HCT116 (cell line): ENCODE measurements around the gene PZP. TPM values are rescaled to one million over a fixed set of nuclear protein-coding genes. Genes with fewer than 3 reads are reported as not detected.

Experiments
- ATAC-seq: fragments of 200-7000 bp; cut with Tn5 transposase; 2 replicates; pipeline ENCODE4 v1.9.1; 2020; ENCODE audit warnings: mild to moderate bottlenecking, moderate library complexity
- BruUV-seq: library from RNA; stranded (reverse); fragments of 400-500 nt; replicated peaks from 2 replicates; lab custom pipeline; 2021; lab: Mats Ljungman, UMichigan
- CTCF ChIA-PET: fragments of 300-600 bp; sonication (Branson Sonifier 250); formaldehyde crosslinking; loops from one replicate; lab custom pipeline; 2021; ENCODE audit warnings: antibody characterized with exemption; lab: Charles Lee
- POLR2A ChIA-PET: fragments of 300-600, 350-600 bp; sonication (Branson Sonifier 250); formaldehyde crosslinking; loops from one replicate; lab custom pipeline; 2021; ENCODE audit warnings: antibody characterized with exemption; lab: Charles Lee
- RAD21 ChIA-PET, 2 experiments: fragments of 300-600 bp; sonication (Branson Sonifier 250); formaldehyde crosslinking; loops; one replicate each; lab custom pipeline; 2023; ENCODE audit warnings: low total read pairs in 2 of 2; ENCODE audit not compliant: uncharacterized antibody in 2 of 2, unreplicated experiment in 2 of 2, low non-redundant PET in 1 of 2; lab: Charles Lee
- DNase-seq: peaks from one replicate; pipeline ENCODE4 v3.0.0-alpha.2; 2010; ENCODE audit warnings: low read depth, low spot score
- H2AFZ ChIP-seq: fragments of 200-600 bp; shearing (Covaris generic), sonication (generic); 2 replicates; pipeline ENCODE4 v1.6.1; 2017; ENCODE audit warnings: low read depth, mixed run types, mixed read lengths, antibody characterized with exemption, low read length; ENCODE audit not compliant: poor library complexity, severe bottlenecking
- H3K27ac ChIP-seq: 2 replicates; pipeline ENCODE4 v1.5.1; 2012; ENCODE audit warnings: low read depth, low read length
- H3K27me3 ChIP-seq: fragments of 200-600 bp; sonication (generic); 2 replicates; pipeline ENCODE4 v1.6.1; 2016; ENCODE audit warnings: mixed run types, low read length, mixed read lengths; ENCODE audit not compliant: insufficient read depth
- H3K36me3 ChIP-seq, 2 experiments: fragments of 200-500 bp in 1 of 2; fragments of 200-600 bp in 1 of 2; sonication (Bioruptor generic) in 1 of 2; sonication (generic) in 1 of 2; 2 replicates each; pipeline versions ENCODE4 v1.5.1 to v1.6.1; 2014 to 2016; ENCODE audit warnings: low read length in 2 of 2, inconsistent platforms in 1 of 2, mixed read lengths in 1 of 2, mixed run types in 1 of 2; ENCODE audit not compliant: insufficient read depth in 2 of 2, control insufficient read depth in 1 of 2
- H3K4me1 ChIP-seq, 2 experiments: fragments of 200-600 bp in 1 of 2; sonication (generic) in 1 of 2; 2 replicates each; pipeline versions ENCODE4 v1.5.1 to v1.6.1; 2012 to 2017; ENCODE audit warnings: low read length in 2 of 2, inconsistent platforms in 1 of 2, mild to moderate bottlenecking in 1 of 2, mixed read lengths in 1 of 2, mixed run types in 1 of 2, moderate library complexity in 1 of 2; ENCODE audit not compliant: insufficient read depth in 2 of 2, control insufficient read depth in 1 of 2
- H3K4me2 ChIP-seq: fragments of 200-600 bp; sonication (generic); 2 replicates; pipeline ENCODE4 v1.6.1; 2017; ENCODE audit warnings: mixed run types, low read length, mixed read lengths
- H3K4me3 ChIP-seq, 2 experiments: fragments of 200-600 bp in 1 of 2; sonication (generic) in 1 of 2; replicated peaks in 1 of 2; 2 replicates each; pipeline ENCODE4 v1.5.1; 2011 to 2016; ENCODE audit warnings: low read length in 2 of 2, control low read depth in 1 of 2, low read depth in 1 of 2, mild to moderate bottlenecking in 1 of 2, mixed read lengths in 1 of 2, mixed run types in 1 of 2
- H3K79me2 ChIP-seq: fragments of 200-600 bp; sonication (generic); 2 replicates; pipeline ENCODE4 v1.6.1; 2017; ENCODE audit warnings: mild to moderate bottlenecking, mixed run types, low read length, moderate library complexity, mixed read lengths; ENCODE audit not compliant: insufficient read depth
- H3K9ac ChIP-seq: fragments of 200-600 bp; sonication (generic); 2 replicates; pipeline ENCODE4 v1.6.1; 2016; ENCODE audit warnings: low read length, mixed read lengths
- H3K9me2 ChIP-seq: fragments of 200-600 bp; sonication (generic), shearing (Covaris generic); 2 replicates; pipeline ENCODE4 v1.6.1; 2017; ENCODE audit warnings: mixed run types, mild to moderate bottlenecking, moderate library complexity; ENCODE audit not compliant: insufficient read depth
- H3K9me3 ChIP-seq, 2 experiments: fragments of 200-500 bp in 1 of 2; fragments of 200-600 bp in 1 of 2; sonication (Bioruptor generic) in 1 of 2; sonication (generic) in 1 of 2; 2 replicates each; pipeline ENCODE4 v1.6.1; 2014 to 2017; ENCODE audit warnings: low read length in 2 of 2, mixed read lengths in 2 of 2, inconsistent platforms in 1 of 2, low read depth in 1 of 2, mild to moderate bottlenecking in 1 of 2, mixed run types in 1 of 2, moderate library complexity in 1 of 2; ENCODE audit not compliant: control insufficient read depth in 1 of 2, insufficient read depth in 1 of 2
- H4K20me1 ChIP-seq: fragments of 200-600 bp; sonication (generic), shearing (Covaris generic); 2 replicates; pipeline ENCODE4 v1.6.1; 2017; ENCODE audit warnings: mixed run types, mild to moderate bottlenecking, moderate library complexity; ENCODE audit not compliant: insufficient read depth
- CBX3 ChIP-seq: IDR thresholded peaks from 2 replicates; pipeline ENCODE4 v1.6.1; 2012; ENCODE audit warnings: low read depth
- CEBPB ChIP-seq: IDR thresholded peaks from 2 replicates; pipeline ENCODE4 v1.6.1; 2012; ENCODE audit warnings: low read depth
- EGR1 ChIP-seq: IDR thresholded peaks from 2 replicates; pipeline ENCODE4 v1.6.1; 2012; ENCODE audit warnings: low read depth
- EZH2 ChIP-seq: fragments of 200-600 bp; sonication (generic); IDR thresholded peaks from 2 replicates; pipeline ENCODE4 v1.6.1; 2017; ENCODE audit warnings: antibody characterized with exemption, mixed run types
- SP1 ChIP-seq: IDR thresholded peaks from 2 replicates; pipeline ENCODE4 v1.6.1; 2012; ENCODE audit warnings: low read depth
- SRF ChIP-seq: IDR thresholded peaks from 2 replicates; pipeline ENCODE4 v1.6.1; 2012; ENCODE audit warnings: low read depth
- TCF7L2 ChIP-seq: IDR thresholded peaks from 2 replicates; pipeline ENCODE4 v1.7.0; 2011; ENCODE audit warnings: borderline replicate concordance, inconsistent platforms; ENCODE audit not compliant: insufficient read depth, insufficient read length; ENCODE audit errors: extremely low read depth
- YY1 ChIP-seq: IDR thresholded peaks from 2 replicates; pipeline ENCODE4 v1.6.1; 2011; ENCODE audit warnings: low read length, low read depth, moderate library complexity, mild to moderate bottlenecking; ENCODE audit not compliant: insufficient replicate concordance; ENCODE audit errors: extremely low read depth
- ZFX ChIP-seq: fragments of 450-650 bp; IDR thresholded peaks from 2 replicates; pipeline ENCODE4 v1.6.1; 2017
- ZNF274 ChIP-seq: fragments of 200-500 bp; sonication (Bioruptor generic); IDR thresholded peaks from 2 replicates; pipeline ENCODE4 v1.6.1; 2014; ENCODE audit warnings: mild to moderate bottlenecking, low read depth, low read length, inconsistent platforms
- intact Hi-C: fragments of 100-400 bp; cut with micrococcal nuclease; formaldehyde crosslinking; loops from 2 replicates; pipeline ENCODE4 v1.10.0; 2022
- total RNA-seq: library from RNA; stranded (reverse); gene quantifications from one replicate; pipeline ENCODE4 v1.2.1, GENCODE V29; 2021; ENCODE audit not compliant: unreplicated experiment
- TF ChIP-seq, protein P1 (sequence below): IDR thresholded peaks from 2 replicates; pipeline ENCODE4 v1.6.1; 2012
- TF ChIP-seq, protein P2 (sequence below): IDR thresholded peaks from 2 replicates; pipeline ENCODE4 v1.6.1; 2012
- TF ChIP-seq, protein P3 (sequence below): IDR thresholded peaks from 2 replicates; pipeline ENCODE4 v1.6.1; 2012; ENCODE audit warnings: low read depth
- TF ChIP-seq, protein P4 (sequence below), 3 experiments: fragments of 200-600 bp in 1 of 3; sonication (generic) in 1 of 3; IDR thresholded peaks in 2 of 3; conservative IDR thresholded peaks in 1 of 3; 2 replicates each; pipeline ENCODE4 v1.5.1; 2012 to 2017; ENCODE audit warnings: low read depth in 2 of 3, low read length in 2 of 3, antibody characterized with exemption in 1 of 3, borderline replicate concordance in 1 of 3, control low read depth in 1 of 3, mild to moderate bottlenecking in 1 of 3, mixed read lengths in 1 of 3, mixed run types in 1 of 3, moderate library complexity in 1 of 3; ENCODE audit not compliant: insufficient read depth in 1 of 3

PZP gene
- total RNA-seq, 1 experiment from 2014 or later, result not detected

DNA sequence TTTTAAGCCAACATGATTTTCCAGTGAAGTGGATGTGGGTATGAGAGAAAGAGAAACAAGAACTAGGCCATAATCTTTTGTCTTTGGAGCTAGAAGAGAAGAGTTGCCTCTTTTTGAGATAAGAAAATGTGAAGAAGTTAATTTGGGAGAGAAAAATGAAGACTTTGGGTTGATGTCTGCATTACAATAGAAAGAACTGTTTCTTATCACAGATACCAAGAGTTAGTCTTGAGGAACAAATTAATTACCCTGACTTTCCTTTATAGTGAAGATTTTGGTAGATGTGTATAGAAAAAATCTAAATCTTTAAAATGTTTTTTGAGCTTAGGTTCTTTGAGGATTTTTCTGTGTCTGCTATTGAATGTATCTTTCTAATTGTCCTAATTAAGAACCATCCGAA, 96.7 kb downstream of the PZP start:
- ChIA-PET CTCF (no interaction called here), RAD21 (no interaction called here), POLR2A (no interaction called here)
- no peaks in the 10 kb centered on the region for H3K9me2 ChIP-seq
- no peak for ATAC-seq
- BruUV-seq, result no TSS peak
- no peaks in the 10 kb centered on the region for H3K79me2 ChIP-seq
- no peaks in the 10 kb centered on the region for H3K4me1 ChIP-seq
- no peak for DNase-seq
- TF ChIP-seq ZFX (no peak), ZNF274 (no peak), CBX3 (no peak), YY1 (no peak)
- TF ChIP-seq, protein P1, sequence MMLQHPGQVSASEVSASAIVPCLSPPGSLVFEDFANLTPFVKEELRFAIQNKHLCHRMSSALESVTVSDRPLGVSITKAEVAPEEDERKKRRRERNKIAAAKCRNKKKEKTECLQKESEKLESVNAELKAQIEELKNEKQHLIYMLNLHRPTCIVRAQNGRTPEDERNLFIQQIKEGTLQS, result no peak
- H3K27ac ChIP-seq, result no peak overlapping the region
- H4K20me1 ChIP-seq, result no peaks in the 10 kb centered on the region
- H3K4me2 ChIP-seq, result no peak overlapping the region
- H3K9me3 ChIP-seq, result no peaks in the 10 kb centered on the region
- H3K4me3 ChIP-seq, result no peak overlapping the region
- H3K27me3 ChIP-seq, result peaks cover 20% of the 10 kb centered on the region
- H2AFZ ChIP-seq, result no peak overlapping the region
- intact Hi-C loops, result no loop called here
- H3K36me3 ChIP-seq, result no peaks in the 10 kb centered on the region
- no peak overlapping the region for H3K9ac ChIP-seq

DNA sequence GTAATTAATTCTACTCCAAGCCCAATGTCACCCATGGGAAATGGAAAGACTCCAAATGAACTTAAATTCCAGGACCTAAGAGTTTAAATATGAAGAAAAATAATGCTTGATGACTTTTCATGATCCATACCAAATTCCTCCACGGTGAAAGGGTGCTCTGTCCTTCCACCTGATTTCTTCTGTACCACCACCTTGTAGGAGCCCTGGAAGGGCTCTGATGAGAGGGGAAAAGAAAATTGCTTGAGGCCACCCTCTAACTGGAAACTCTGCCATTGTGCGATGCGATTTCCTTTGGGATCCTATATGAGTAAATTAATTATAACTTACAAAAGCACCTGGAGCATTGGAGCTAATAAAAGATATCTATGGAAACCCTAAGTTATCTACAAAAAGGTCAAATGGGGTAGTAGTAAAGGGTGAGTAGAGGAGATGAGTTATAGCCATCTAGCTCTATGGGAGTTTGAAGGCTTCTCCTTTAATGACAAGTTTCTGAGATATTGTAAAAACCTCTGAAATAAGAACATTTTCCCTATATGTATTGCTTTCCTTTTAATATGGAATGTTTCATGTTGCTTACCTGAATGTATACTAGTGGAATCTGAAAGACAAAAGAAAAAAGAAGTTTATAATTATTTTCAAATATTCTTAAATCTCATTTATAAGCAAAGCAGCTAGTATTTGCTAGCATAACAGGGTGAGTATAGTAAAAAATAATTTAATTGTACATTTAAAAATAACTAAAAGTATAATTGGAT, 98.3 kb downstream of the PZP start:
- ChIA-PET RAD21 (no interaction called here), CTCF (no interaction called here), POLR2A (no interaction called here)
- ATAC-seq, result no peak
- H3K79me2 ChIP-seq, result no peaks in the 10 kb centered on the region
- H3K27ac ChIP-seq, result no peak overlapping the region
- no peak overlapping the region for H3K4me3 ChIP-seq
- intact Hi-C loops, result no loop called here
- DNase-seq, result no peak
- no peaks in the 10 kb centered on the region for H4K20me1 ChIP-seq
- H3K27me3 ChIP-seq, result peaks cover 9% of the 10 kb centered on the region
- H3K9ac ChIP-seq, result no peak overlapping the region
- no peaks in the 10 kb centered on the region for H3K9me2 ChIP-seq
- no peaks in the 10 kb centered on the region for H3K4me1 ChIP-seq
- no peaks in the 10 kb centered on the region for H3K9me3 ChIP-seq
- H3K4me2 ChIP-seq, result no peak overlapping the region
- BruUV-seq, result no TSS peak
- H2AFZ ChIP-seq, result no peak overlapping the region
- H3K36me3 ChIP-seq, result no peaks in the 10 kb centered on the region
- TF ChIP-seq, protein P2, sequence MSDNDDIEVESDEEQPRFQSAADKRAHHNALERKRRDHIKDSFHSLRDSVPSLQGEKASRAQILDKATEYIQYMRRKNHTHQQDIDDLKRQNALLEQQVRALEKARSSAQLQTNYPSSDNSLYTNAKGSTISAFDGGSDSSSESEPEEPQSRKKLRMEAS, result no peak
- TF ChIP-seq CEBPB (no peak), CBX3 (no peak), EGR1 (no peak), TCF7L2 (no peak), SRF (no peak), SP1 (no peak), EZH2 (no peak)
- TF ChIP-seq, protein P3, sequence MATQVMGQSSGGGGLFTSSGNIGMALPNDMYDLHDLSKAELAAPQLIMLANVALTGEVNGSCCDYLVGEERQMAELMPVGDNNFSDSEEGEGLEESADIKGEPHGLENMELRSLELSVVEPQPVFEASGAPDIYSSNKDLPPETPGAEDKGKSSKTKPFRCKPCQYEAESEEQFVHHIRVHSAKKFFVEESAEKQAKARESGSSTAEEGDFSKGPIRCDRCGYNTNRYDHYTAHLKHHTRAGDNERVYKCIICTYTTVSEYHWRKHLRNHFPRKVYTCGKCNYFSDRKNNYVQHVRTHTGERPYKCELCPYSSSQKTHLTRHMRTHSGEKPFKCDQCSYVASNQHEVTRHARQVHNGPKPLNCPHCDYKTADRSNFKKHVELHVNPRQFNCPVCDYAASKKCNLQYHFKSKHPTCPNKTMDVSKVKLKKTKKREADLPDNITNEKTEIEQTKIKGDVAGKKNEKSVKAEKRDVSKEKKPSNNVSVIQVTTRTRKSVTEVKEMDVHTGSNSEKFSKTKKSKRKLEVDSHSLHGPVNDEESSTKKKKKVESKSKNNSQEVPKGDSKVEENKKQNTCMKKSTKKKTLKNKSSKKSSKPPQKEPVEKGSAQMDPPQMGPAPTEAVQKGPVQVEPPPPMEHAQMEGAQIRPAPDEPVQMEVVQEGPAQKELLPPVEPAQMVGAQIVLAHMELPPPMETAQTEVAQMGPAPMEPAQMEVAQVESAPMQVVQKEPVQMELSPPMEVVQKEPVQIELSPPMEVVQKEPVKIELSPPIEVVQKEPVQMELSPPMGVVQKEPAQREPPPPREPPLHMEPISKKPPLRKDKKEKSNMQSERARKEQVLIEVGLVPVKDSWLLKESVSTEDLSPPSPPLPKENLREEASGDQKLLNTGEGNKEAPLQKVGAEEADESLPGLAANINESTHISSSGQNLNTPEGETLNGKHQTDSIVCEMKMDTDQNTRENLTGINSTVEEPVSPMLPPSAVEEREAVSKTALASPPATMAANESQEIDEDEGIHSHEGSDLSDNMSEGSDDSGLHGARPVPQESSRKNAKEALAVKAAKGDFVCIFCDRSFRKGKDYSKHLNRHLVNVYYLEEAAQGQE, result no peak
- TF ChIP-seq, protein P1, result no peak
- TF ChIP-seq, protein P4, sequence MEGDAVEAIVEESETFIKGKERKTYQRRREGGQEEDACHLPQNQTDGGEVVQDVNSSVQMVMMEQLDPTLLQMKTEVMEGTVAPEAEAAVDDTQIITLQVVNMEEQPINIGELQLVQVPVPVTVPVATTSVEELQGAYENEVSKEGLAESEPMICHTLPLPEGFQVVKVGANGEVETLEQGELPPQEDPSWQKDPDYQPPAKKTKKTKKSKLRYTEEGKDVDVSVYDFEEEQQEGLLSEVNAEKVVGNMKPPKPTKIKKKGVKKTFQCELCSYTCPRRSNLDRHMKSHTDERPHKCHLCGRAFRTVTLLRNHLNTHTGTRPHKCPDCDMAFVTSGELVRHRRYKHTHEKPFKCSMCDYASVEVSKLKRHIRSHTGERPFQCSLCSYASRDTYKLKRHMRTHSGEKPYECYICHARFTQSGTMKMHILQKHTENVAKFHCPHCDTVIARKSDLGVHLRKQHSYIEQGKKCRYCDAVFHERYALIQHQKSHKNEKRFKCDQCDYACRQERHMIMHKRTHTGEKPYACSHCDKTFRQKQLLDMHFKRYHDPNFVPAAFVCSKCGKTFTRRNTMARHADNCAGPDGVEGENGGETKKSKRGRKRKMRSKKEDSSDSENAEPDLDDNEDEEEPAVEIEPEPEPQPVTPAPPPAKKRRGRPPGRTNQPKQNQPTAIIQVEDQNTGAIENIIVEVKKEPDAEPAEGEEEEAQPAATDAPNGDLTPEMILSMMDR (IDR thresholded peaks at IDR 0.05 in 2 of 3, conservative IDR thresholded peaks at IDR 0.05 in 1 of 3; ENCODE audit: borderline replicate concordance in 1 of 3, insufficient read depth in 1 of 3, low read depth in 2 of 3, low read length in 2 of 3), result no peak
